NCI-H1048 (cell line): ENCODE measurements around the gene SDHB.

Experiments used
- DNase-seq: peaks from one replicate; lab custom pipeline; 2025; lab: John Stamatoyannopoulos, UW

Gene SDHB

DNA sequence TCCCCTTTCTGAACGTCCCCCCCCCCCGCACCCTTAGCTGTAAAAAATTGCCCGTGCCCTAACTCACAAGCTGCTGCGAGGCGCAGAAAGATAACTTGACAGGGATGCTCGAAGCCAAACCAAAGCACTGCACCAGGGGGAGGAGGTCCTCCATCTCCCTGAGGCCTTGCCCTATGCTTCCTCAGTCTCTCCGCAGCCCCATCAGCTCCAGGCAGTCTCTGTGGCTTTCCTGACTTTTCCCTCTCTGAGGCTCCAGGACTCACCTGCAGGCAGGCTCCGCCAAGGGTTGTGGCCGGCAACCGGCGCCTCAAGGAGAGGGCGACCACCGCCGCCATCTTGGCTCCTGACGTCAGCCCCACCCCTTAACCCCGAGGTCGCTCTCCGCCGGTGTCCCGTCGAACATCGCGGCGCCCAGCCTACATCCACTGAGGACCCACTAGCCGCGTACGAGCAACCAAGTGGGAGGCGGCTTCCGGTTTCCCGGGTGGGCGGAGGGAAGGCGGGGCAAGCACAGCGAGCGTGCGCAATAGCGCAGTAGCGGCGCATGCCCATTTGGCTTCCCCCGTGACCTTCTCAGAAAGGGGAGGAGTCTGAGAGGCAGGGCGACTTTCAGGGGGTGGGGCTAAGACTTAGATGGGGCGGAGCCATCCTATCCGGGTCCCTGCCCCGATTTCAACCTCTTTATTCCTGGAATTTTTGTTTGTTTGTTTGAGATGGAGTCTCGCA lies at the start of gene SDHB:
Gene SDHB (minus strand): TSS at position 348 of the 726 bp plus-strand sequence. CDS start 13 bp downstream, at position 335.
- peak; percentile 97 for DNase-seq

DNA sequence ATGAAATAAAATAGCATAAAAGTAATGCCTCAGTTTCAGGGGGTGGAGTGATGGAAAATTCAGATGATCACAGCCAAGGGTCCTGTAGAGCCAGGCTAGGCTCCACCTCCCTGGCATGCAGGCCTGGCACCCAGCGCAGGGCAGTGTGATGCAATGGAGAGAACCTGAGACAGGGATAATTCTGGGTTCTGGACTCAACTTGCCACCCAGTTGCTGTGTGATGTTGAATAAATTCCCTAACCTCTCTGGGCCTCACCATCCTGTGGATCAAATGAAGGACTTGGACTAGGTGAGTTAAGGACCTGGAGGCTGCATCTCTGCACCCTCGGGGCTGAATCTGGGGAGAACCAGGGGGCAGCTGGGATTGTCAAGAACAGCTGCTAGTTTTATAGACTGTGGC lies 48.4 kb upstream of the SDHB start:
- DNase-seq = no peak

DNA sequence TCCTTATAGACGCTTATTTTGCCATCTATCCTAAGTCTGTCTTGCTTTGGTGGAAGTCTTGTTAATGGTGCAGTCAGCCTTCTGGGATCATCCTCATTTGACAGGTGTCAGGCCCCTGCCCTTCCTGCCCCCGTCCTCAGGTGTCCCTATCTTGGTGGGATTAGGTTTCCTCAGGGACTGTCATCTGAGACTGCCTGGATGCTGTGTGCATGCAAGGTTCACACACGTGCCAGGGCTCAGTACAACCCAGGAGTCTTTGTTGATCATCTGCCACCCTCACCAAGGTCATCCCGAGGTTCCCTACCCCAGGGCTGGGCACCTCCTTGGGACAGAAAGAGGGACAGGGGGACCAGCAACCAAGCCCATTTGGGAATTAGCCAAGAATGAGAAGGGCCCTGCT lies 47.4 kb upstream of the SDHB start:
- no peak for DNase-seq

DNA sequence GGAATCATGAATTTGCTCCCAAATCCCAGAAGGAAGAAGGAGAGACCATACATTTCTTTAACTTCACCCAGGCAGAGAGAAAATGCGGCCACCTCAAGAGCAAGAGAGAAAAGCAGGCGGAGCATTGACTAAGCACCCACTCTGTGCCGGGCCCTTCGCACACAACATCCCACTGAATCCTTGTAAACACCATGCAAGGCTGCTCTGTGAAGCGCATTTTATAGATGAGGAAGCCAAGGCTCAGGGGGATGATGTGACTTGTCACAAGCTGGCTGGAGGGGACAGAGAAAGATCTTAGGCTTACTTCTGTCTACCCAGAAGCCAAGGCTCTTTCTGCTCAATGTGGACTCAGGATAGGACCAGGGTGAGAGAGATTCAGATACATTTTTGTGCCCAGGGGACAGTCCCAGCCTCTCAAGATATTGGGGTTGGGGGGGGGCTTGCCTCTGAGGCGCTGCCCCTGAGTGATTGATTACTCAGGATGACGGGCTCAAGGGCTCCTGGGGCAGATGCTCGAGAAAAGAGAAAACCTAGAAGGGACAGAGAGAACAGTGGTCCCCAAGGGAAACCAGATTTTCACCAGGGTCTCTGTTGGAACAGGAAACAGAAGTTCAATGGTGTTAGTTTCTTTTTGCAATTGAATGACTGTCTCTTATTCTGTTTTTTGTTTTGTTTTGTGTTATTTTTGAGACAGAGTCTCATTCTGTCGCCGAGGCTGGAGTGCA lies 45.9 kb upstream of the SDHB start:
- no peak for DNase-seq

GRCh38 chr1:17098446-17099317 lies 44.9 kb upstream of the SDHB start:
- DNase-seq = no peak

GRCh38 chr1:17097787-17098186 lies 44.0 kb upstream of the SDHB start:
- no peak for DNase-seq

- no peak for DNase-seq
Observed at GRCh38 chr1:17097147-17097546, 43.3 kb upstream of the SDHB start.

DNA sequence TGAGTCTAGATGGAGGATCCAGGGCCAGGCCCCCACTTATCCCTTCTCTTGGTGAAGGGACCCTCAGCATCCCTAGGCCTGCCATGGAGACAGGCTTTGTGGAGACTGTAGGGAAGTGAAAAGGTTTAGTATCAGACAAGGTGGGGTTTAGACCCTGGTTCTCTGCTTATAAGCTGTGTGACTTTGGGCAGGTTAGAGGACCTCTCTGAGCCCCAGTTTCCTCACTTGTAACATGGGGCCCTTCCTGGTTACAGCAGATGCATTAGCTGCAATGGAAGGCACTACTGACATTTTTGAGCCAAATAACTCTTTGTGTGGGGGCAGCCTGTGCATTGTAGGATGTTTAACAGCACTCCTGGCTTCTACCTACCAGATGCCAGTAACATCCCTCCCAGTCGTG lies 42.8 kb upstream of the SDHB start:
- no peak for DNase-seq

- no peak for DNase-seq
Observed at GRCh38 chr1:17095141-17095540, 41.3 kb upstream of the SDHB start.

DNA sequence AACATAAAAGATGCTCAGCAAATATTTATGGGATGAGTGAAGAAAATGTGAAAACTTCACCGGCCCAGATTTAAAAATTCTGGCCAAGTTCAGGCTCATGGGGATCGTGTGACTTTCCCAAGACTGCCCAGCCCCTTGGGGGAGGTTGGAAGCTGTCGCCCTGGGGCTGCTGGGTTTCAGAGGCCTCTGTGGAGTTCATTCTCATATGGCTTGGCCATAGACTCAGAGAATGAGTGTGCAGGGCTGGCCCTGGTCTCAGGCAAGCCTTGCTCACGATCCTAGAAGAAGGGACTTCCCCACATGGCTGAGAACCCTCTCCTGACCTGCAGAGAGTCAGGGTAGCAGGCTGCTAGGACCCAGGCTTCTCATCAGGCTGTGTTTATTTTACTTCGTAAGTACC lies 40.8 kb upstream of the SDHB start:
- DNase-seq = no peak

GRCh38 chr1:17093822-17094393 lies 40.1 kb upstream of the SDHB start:
- DNase-seq = no peak

- no peak for DNase-seq
Observed at GRCh38 chr1:17091252-17091651, 37.4 kb upstream of the SDHB start.

DNA sequence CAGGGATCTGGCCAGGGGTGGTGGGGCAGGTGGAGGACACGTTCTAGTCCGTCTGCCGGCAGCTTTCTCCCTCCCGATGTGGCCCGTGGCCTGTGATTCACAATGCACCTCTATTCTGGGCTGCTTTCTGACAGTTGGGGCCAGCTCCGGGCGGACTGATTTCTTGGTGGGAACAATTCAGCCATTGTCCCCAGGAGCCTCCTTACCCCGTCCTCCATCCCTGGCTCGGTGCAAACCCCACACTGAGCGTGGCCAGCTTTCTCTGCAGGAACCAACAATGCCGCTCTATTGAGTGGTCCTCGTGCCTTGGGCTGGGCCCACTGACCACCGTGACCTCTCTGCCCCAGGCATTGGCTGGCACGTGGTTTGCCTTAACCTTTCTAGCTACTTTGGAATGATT lies 35.7 kb upstream of the SDHB start:
- DNase-seq = no peak

DNA sequence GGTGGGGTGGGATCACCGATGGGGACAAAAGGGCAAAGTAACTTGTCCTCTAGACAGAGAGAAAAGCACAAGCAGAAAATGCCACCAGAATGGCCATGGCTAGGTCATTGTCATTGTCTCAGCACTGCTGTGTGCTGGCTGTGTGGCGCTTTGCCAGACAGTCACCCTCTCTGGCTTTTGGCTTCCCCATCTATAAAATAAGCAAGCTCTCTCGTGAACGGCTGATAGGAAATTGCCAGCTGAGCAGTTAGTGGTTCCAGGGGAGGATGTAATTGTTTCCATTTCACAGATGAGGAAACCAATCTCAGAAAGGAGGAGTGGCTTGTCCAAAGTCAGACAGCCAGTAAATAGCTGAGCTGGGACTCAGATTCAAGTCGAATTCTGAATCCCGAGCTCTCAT lies 32.9 kb upstream of the SDHB start:
- no peak for DNase-seq

- no peak for DNase-seq
Observed at GRCh38 chr1:17084787-17085186, 31.0 kb upstream of the SDHB start.

GRCh38 chr1:17082761-17083160 lies 28.9 kb upstream of the SDHB start:
- no peak for DNase-seq

- no peak for DNase-seq
Observed at GRCh38 chr1:17081439-17081838, 27.6 kb upstream of the SDHB start.

- no peak for DNase-seq
Observed at GRCh38 chr1:17080880-17081279, 27.0 kb upstream of the SDHB start.

DNA sequence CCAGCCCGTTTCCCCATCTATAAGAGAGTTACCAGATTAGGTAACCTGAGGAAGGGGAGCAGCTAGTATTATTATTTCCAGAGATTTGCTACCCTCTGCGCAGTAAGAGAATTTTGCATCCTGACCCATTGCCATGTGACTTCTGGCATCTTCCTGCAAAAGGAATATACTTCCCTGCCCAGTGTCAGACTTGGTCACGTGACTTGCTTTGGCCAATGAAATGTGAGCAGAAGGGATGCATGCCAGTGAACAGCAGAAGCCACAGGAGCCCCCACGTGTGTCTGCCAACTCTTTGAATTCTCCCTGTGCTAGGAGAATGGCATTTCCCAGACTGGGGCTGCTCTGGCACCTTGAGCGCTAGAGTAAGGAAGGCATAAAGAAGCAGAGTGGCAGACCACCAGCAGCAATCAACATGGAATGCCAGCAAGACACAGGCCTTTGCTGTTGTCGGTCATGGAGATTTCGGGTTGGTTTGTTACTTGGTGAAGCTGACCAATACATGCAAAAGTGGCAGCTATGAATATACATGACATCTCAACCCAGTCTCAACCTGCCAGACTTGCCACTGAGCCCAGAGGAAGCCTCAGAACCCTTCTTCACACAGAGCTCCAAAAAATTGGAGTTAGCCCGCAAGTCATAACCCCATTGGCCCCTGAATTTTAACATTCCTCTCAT lies 26.4 kb upstream of the SDHB start:
- DNase-seq = no peak

GRCh38 chr1:17078991-17079868 lies 25.4 kb upstream of the SDHB start:
- DNase-seq = no peak
